ENCODE results near the gene KMT5B.

The KMT5B gene

GRCh38 chr11:68181719-68182451 lies 31.2 kb downstream of the KMT5B start:
- no peak for DNase-seq

- DNase-seq: no peak
These were observed 33.2 kb downstream of the KMT5B start for GRCh38 chr11:68179847-68180246.

GRCh38 chr11:68177877-68178276 lies 35.2 kb downstream of the KMT5B start:
- DNase-seq: no peak

GRCh38 chr11:68173926-68174325 lies 39.2 kb downstream of the KMT5B start:
- no peak for DNase-seq

GRCh38 chr11:68169442-68169841 lies 43.7 kb downstream of the KMT5B start:
- no peak for DNase-seq

GRCh38 chr11:68168694-68169093 lies 44.4 kb downstream of the KMT5B start:
- no peak for DNase-seq

GRCh38 chr11:68167474-68167873 lies 45.6 kb downstream of the KMT5B start:
- no peak for DNase-seq

- no peak for DNase-seq
These were observed 46.1 kb downstream of the KMT5B start for GRCh38 chr11:68166969-68167368.

GRCh38 chr11:68165601-68166000 lies 47.5 kb downstream of the KMT5B start:
- no peak for DNase-seq

GRCh38 chr11:68164437-68164836 lies 48.7 kb downstream of the KMT5B start:
- DNase-seq: no peak

GRCh38 chr11:68163691-68164090 lies 49.4 kb downstream of the KMT5B start:
- no peak for DNase-seq

GRCh38 chr11:68160100-68160695 lies 52.9 kb downstream of the KMT5B start:
- DNase-seq: no peak

- DNase-seq: no peak
These were observed 53.4 kb downstream of the KMT5B start for GRCh38 chr11:68159665-68160064.

GRCh38 chr11:68159161-68159560 lies 53.9 kb downstream of the KMT5B start:
- no peak for DNase-seq

- DNase-seq: no peak
These were observed 54.5 kb downstream of the KMT5B start for GRCh38 chr11:68158580-68158979.

GRCh38 chr11:68153742-68154141 lies 59.4 kb downstream of the KMT5B start:
- no peak for DNase-seq

GRCh38 chr11:68150037-68150436 lies 63.1 kb downstream of the KMT5B start:
- DNase-seq: no peak

- no peak for DNase-seq
These were observed 63.7 kb downstream of the KMT5B start for GRCh38 chr11:68149417-68149816.

GRCh38 chr11:68148879-68149278 lies 64.2 kb downstream of the KMT5B start:
- DNase-seq: no peak

- DNase-seq: no peak
These were observed 64.9 kb downstream of the KMT5B start for GRCh38 chr11:68148071-68148805.

GRCh38 chr11:68146704-68147474 lies 66.2 kb downstream of the KMT5B start:
- no peak for DNase-seq

GRCh38 chr11:68146010-68146540 lies 67.0 kb downstream of the KMT5B start:
- DNase-seq: no peak
